HG03457 (cell line): Measurements from ENCODE around the gene CX3CL1.
"Not testable (repeated sequence)": the region's sequence is repeated elsewhere in the genome, so short reads cannot be mapped to it uniquely, and the experiment has no call there.

Source experiments
- ATAC-seq: cut with Tn5 transposase; IDR thresholded peaks from one replicate; pipeline ENCODE4 v1.9.1; 2021; ENCODE audit warnings: moderate number of reproducible peaks; ENCODE audit not compliant: unreplicated experiment

Gene CX3CL1

GRCh38 chr16:57356547-57356946, 15.7 kb upstream of the CX3CL1 start:
- no peak for ATAC-seq

GRCh38 chr16:57357330-57358085, 14.8 kb upstream of the CX3CL1 start:
- no peak for ATAC-seq

- ATAC-seq: no peak
These were observed 14.2 kb upstream of the CX3CL1 start for GRCh38 chr16:57358086-57358420.

DNA sequence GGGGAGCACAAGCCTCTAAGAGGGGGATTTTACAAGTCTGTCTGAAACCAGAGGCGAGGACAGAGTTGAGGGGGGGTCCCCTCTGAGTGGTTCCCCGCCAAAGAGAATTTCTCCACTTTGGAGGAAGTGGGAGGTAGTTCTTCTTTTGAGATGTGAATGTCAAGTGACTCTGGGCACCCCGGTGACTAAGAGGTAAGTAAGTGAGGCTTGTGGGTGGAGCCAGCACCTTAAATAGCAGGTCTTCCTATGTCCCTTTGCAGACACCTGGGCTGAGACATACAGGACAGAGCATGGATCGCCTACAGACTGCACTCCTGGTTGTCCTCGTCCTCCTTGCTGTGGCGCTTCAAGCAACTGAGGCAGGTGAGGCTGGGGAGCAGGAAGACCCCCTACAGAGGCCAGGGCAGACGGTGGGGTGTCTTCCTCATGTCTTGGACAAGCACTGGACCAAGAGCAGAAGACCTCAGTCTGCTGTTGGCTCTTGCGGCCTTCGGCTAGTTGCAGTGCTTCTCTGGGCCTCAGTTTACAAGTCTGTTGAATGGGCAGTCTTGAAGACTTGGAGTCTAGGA, 13.7 kb upstream of the CX3CL1 start, which contains the start of gene CCL22:
CCL22 (plus strand) TSS at position 257 of the 569 bp plus-strand sequence; CDS start at position 291, 34 bp downstream.
- ATAC-seq: no peak

GRCh38 chr16:57360321-57360935, 11.9 kb upstream of the CX3CL1 start:
- no peak for ATAC-seq

- no peak for ATAC-seq
These were observed 10.9 kb upstream of the CX3CL1 start for GRCh38 chr16:57361404-57361803.

DNA sequence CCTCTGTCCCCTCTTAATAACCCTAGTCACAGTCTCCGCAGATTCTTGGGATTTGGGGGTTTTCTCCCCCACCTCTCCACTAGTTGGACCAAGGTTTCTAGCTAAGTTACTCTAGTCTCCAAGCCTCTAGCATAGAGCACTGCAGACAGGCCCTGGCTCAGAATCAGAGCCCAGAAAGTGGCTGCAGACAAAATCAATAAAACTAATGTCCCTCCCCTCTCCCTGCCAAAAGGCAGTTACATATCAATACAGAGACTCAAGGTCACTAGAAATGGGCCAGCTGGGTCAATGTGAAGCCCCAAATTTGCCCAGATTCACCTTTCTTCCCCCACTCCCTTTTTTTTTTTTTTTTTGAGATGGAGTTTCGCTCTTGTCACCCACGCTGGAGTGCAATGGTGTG, 8.1 kb upstream of the CX3CL1 start:
- ATAC-seq: no peak

- ATAC-seq: no peak
These were observed 5.7 kb upstream of the CX3CL1 start for GRCh38 chr16:57366544-57367040.

DNA sequence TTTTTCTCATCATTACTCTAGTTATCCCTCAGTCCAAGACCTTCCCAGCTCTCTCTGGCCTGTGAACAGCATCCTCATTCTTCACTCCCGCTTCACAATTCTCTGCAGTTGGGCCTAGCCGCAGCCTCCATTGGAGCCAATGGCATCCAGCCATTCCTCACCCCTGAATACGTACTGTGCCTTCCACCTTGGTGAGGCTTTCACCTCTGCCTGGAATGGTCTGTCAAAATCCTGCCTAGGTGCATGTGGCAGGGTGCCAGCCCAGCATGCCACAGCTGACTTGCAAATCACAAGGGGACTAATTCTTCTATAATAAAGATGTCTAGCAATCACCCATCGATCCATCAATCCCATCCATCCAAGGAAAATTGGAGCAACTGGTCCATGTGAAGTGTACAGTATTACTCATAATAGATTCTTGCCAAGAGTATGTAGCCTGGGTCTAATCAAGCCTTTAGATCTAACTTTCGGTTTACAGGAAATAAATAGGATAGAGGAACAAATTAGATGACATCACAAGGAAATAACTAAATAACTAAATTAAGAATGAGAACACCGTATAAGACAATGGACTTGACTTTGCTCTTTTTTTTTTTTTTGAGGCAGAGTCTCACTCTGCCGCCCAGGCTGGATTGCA, 5.1 kb upstream of the CX3CL1 start:
- no peak for ATAC-seq

DNA sequence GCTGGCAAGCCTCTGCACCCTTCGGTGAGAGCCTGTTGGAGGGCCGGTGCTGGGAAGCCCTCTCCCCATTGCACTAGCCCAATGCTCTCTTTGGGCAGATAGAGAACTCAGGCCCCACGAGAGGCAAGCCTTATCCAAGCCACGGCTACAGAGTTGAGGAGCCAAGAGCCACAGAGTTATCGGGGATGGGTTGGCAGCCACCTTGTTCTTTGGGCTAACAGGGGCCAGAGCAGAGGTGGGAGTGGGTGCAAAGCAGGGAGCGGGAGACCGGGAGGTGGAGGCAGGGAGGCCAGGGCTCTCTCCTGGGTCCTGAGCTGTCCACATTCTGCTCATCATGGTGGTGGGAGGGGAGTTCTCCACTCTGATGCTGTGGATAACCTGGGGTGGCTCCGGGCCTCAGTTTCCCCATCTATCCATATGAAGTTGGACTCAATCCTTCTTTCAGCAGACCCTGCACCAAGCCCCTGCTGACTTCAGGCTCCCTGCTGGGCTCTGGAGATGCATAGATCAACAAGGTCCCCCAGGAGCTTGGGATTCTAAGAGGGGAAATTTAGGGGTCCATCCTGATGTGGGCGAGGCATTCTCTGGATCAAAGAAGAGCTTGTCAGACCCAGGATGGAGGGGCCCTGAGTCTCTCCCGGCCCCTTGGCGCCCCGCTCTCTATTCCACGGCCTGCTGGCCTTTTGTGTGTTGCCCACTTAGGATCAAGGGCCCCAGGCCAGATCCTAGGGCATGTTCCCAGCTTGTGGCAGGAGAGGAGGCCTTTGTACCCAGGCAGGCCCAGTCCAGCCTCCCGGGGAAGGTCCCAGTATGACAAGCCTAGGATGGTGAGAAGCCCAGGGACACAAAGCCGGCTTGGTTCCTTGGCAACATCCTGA, 557 bp upstream of the CX3CL1 start:
- no peak for ATAC-seq

- no peak for ATAC-seq
These were observed 1.0 kb downstream of the CX3CL1 start for GRCh38 chr16:57373117-57373947.

DNA sequence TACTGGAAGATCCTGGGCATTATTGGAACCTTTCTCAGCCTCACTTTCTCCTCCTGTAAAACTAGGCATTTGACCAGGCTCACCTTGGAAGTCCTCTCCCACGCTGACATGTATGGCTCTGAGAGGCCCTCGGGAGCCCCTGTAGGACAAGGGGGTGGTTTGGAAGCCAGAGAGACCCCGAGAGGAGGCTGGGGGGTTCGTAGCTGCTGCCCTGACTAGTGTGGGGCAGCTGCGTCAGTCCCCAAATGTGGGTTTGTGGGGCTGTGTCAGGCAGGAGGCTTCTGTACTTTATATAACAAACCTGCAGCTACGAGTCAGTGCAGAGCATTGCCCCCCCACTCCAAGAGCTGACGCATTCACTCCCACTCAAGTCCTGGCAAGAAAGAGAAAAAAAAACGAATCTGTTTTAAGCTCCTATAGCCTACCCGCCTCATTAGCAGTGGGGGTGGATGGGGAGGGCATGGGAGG, 1.8 kb downstream of the CX3CL1 start:
- ATAC-seq: no peak

- ATAC-seq: not testable (repeated sequence)
These were observed 2.7 kb downstream of the CX3CL1 start for GRCh38 chr16:57374925-57375465.

- ATAC-seq: no peak
These were observed 4.1 kb downstream of the CX3CL1 start for GRCh38 chr16:57376313-57376818.

DNA sequence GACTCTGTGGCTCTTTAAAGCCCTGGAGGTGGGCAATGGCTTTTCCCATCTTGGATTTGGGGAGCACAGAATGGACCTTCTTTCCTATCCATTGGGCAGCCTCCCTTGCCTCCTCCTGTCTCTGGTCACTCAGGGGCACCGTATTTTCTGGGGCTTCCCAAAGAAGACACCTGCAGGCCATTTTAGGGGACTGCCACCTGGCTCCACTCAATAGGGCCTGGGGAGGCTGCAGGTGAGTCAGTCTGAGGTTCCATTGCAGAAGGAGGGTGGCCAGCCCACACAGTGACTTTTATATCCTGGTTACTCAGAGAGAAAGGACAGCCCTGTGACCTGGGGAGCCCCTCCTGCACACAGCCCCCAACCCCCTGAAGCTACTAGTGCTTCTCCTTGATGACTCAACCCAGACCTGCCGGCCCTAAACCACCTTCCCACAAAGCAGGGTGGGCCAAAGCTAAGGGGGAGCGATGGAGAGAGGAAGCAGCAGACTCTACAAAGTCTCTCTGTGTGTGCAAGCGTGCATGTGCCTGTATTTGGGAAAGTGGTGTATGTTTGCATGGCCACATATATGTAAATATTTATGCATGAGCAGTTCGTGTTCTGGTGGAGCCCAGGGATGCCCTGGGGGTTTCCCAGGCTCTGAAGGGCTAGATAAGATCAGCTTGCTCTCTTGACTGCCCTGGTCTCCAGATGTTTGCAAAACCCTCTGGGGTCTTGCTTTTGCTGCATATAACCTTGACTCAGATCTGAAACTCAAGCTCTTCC, 5.0 kb downstream of the CX3CL1 start:
- peak; percentile 66 for ATAC-seq

- ATAC-seq: no peak
These were observed 7.3 kb downstream of the CX3CL1 start for GRCh38 chr16:57379579-57379978.

GRCh38 chr16:57380671-57381462, 8.6 kb downstream of the CX3CL1 start:
- no peak for ATAC-seq
